SK-N-SH (cell line): ENCODE data around the gene C20orf96. TPM values are rescaled to one million over a fixed set of nuclear protein-coding genes. Genes with fewer than 3 reads are reported as not detected.

Experiments used
- CTCF ChIA-PET: fragments of 300-600, 350-600 bp; formaldehyde crosslinking; extraction: SDS; loops from one replicate; lab custom pipeline; 2021; lab: Yijun Ruan, JAX
- POLR2A ChIA-PET: fragments of 350-600 bp; sonication (Branson Sonifier 250); formaldehyde crosslinking; extraction: SDS; loops from one replicate; lab custom pipeline; 2020; ENCODE audit warnings: antibody characterized with exemption, inconsistent platforms; lab: Yijun Ruan, JAX
- DNase-seq: peaks from one replicate; pipeline ENCODE4 v3.0.0; 2012
- H2AFZ ChIP-seq: fragments of 200-600 bp; sonication (generic); 2 replicates; pipeline ENCODE4 v1.8.1; 2016; ENCODE audit warnings: antibody characterized with exemption, mild to moderate bottlenecking, low read depth
- H3F3A ChIP-seq: fragments of 200-600 bp; sonication (generic); replicated peaks from 2 replicates; pipeline ENCODE3; 2016; ENCODE audit warnings: antibody characterized with exemption, mild to moderate bottlenecking; ENCODE audit not compliant: insufficient read depth
- H3K27ac ChIP-seq, 2 experiments: fragments of 200-500 bp in 1 of 2; fragments of 200-600 bp in 1 of 2; sonication (Bioruptor generic) in 1 of 2; sonication (generic), shearing (Covaris generic) in 1 of 2; 2 replicates each; pipeline versions ENCODE4 v1.5.1 to v1.6.1; 2014 to 2016; ENCODE audit warnings: low read depth in 2 of 2, inconsistent platforms in 1 of 2, low read length in 1 of 2, mild to moderate bottlenecking in 1 of 2, mixed read lengths in 1 of 2
- H3K27me3 ChIP-seq: fragments of 200-600 bp; sonication (generic), shearing (Covaris generic); 2 replicates; pipeline ENCODE4 v1.6.1; 2016; ENCODE audit warnings: mixed run types; ENCODE audit not compliant: insufficient read depth
- H3K36me3 ChIP-seq, 2 experiments: fragments of 200-500 bp in 1 of 2; fragments of 200-600 bp in 1 of 2; sonication (Bioruptor generic) in 1 of 2; sonication (generic) in 1 of 2; replicated peaks in 1 of 2; 2 replicates each; pipeline versions ENCODE3 to v1.5.1; 2014 to 2016; ENCODE audit warnings: low read length in 1 of 2, mild to moderate bottlenecking in 1 of 2; ENCODE audit not compliant: insufficient read depth in 2 of 2, control insufficient read depth in 1 of 2
- H3K4me1 ChIP-seq, 2 experiments: fragments of 200-500 bp in 1 of 2; fragments of 200-600 bp in 1 of 2; sonication (Bioruptor generic) in 1 of 2; sonication (generic), shearing (Covaris generic) in 1 of 2; 2 replicates each; pipeline versions ENCODE4 v1.5.1 to v1.6.1; 2014 to 2016; ENCODE audit warnings: low read depth in 1 of 2, low read length in 1 of 2, mixed run types in 1 of 2; ENCODE audit not compliant: insufficient read depth in 2 of 2, control insufficient read depth in 1 of 2
- H3K4me2 ChIP-seq: fragments of 200-600 bp; sonication (generic), shearing (Covaris generic); 2 replicates; pipeline ENCODE4 v1.6.1; 2017; ENCODE audit warnings: mixed run types
- H3K4me3 ChIP-seq, 2 experiments: fragments of 200-500 bp in 1 of 2; fragments of 200-600 bp in 1 of 2; sonication (Bioruptor generic) in 1 of 2; sonication (generic), shearing (Covaris generic) in 1 of 2; 2 replicates each; pipeline versions ENCODE4 v1.5.1 to v1.8.1; 2014 to 2016; ENCODE audit warnings: low read depth in 2 of 2, inconsistent platforms in 1 of 2, low read length in 1 of 2, mild to moderate bottlenecking in 1 of 2, mixed read lengths in 1 of 2, moderate library complexity in 1 of 2
- H3K79me2 ChIP-seq: fragments of 200-600 bp; sonication (generic); 2 replicates; pipeline ENCODE4 v1.8.1; 2017; ENCODE audit warnings: mild to moderate bottlenecking; ENCODE audit not compliant: insufficient read depth
- H3K9ac ChIP-seq: fragments of 200-600 bp; sonication (generic); 2 replicates; pipeline ENCODE4 v1.6.1; 2017; ENCODE audit warnings: mixed run types
- H3K9me2 ChIP-seq: fragments of 200-600 bp; sonication (generic); 2 replicates; pipeline ENCODE4 v1.6.1; 2017; ENCODE audit warnings: mixed run types
- H3K9me3 ChIP-seq: fragments of 200-600 bp; sonication (generic); 2 replicates; pipeline ENCODE4 v1.6.1; 2017; ENCODE audit warnings: mixed run types, mild to moderate bottlenecking, moderate library complexity
- H4K20me1 ChIP-seq: fragments of 200-600 bp; sonication (generic); 2 replicates; pipeline ENCODE4 v1.6.1; 2017; ENCODE audit warnings: mild to moderate bottlenecking, mixed run types; ENCODE audit not compliant: insufficient read depth
- ELF1 ChIP-seq: IDR thresholded peaks from 2 replicates; pipeline ENCODE4 v1.4.0; 2012
- FOXM1 ChIP-seq: IDR thresholded peaks from 2 replicates; pipeline ENCODE4 v1.4.0; 2012; ENCODE audit warnings: low read depth, mild to moderate bottlenecking
- JUND ChIP-seq: IDR thresholded peaks from 2 replicates; pipeline ENCODE4 v1.4.0; 2012
- NFIC ChIP-seq: IDR thresholded peaks from 2 replicates; pipeline ENCODE4 v1.4.0; 2012; ENCODE audit warnings: borderline replicate concordance
- RAD21 ChIP-seq: IDR thresholded peaks from 2 replicates; pipeline ENCODE4 v1.6.1; 2012; ENCODE audit warnings: mild to moderate bottlenecking, low read length
- SIN3A ChIP-seq: IDR thresholded peaks from 2 replicates; pipeline ENCODE4 v1.6.1; 2012; ENCODE audit warnings: low read depth, mild to moderate bottlenecking, low read length, moderate library complexity, borderline replicate concordance
- SMC3 ChIP-seq: IDR thresholded peaks from 2 replicates; pipeline ENCODE4 v1.6.1; 2012; ENCODE audit warnings: low read depth, low read length, improper control_type of control experiment
- WGBS: methylation state at CpG from one replicate; pipeline ENCODE4 v1.1.6; 2017; ENCODE audit warnings: low lambda C conversion rate; 5-methylcytosine and 5-hydroxymethylcytosine counted together
- polyA plus RNA-seq, 3 experiments: library from polyadenylated mRNA; depleted of rRNA; stranded (reverse); fragments of >200 nt; gene quantifications; 2 replicates each; pipeline ENCODE4 v1.2.3, GENCODE V29; 2012
- TF ChIP-seq, protein P1 (sequence below): IDR thresholded peaks from 2 replicates; pipeline ENCODE4 v1.4.0; 2012; ENCODE audit warnings: low read depth, borderline replicate concordance
- TF ChIP-seq, protein P2 (sequence below): IDR thresholded peaks from 2 replicates; pipeline ENCODE4 v1.4.0; 2012; ENCODE audit warnings: low read depth, borderline replicate concordance
- TF ChIP-seq, protein P3 (sequence below): IDR thresholded peaks from 2 replicates; pipeline ENCODE4 v1.4.0; 2012; ENCODE audit warnings: low read depth
- TF ChIP-seq, protein P4 (sequence below): fragments of 200-600 bp; sonication (generic); IDR thresholded peaks from 2 replicates; pipeline ENCODE4 v1.6.1; 2017; ENCODE audit warnings: antibody characterized with exemption, mild to moderate bottlenecking, moderate library complexity

Gene C20orf96
- polyA plus RNA-seq, 1 of the 3 experiments (the other 2 are of a cell fraction), result 16.6 TPM

DNA sequence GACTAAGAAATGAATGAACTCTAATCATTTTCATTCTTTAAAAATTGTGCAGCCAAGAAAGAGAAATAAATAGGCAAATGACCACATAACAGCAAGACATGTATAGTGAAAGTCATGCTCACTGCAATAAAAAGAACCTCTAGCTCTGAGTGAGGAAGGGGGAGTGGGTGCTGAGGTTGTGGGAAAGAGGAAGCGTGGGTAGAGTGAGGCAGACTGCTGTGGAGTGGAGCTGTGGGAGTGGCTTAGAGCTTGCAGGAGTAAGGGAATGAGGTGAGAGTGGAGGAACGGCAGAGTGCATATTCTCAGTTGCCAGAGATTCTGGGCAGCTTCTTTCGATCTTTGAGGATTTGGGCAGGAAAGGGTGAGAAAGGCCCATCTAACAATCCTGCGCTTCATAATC, 53.1 kb downstream of the C20orf96 start:
- no peaks in the 10 kb centered on the region; a peak in 1 of 4 replicates for H3K4me1 ChIP-seq
- H3K9me3 ChIP-seq, result no peaks in the 10 kb centered on the region
- CTCF ChIA-PET, result interaction anchor here (1.9 to 3.7 kb wide), 2 partner anchors 11 to 28 kb away, joined by 6 to 16 read pairs; partner anchors contain the start of gene DEFB129
- TF ChIP-seq JUND, result no peak
- TF ChIP-seq SIN3A, result no peak
- TF ChIP-seq SMC3, result no peak
- TF ChIP-seq, protein P1, sequence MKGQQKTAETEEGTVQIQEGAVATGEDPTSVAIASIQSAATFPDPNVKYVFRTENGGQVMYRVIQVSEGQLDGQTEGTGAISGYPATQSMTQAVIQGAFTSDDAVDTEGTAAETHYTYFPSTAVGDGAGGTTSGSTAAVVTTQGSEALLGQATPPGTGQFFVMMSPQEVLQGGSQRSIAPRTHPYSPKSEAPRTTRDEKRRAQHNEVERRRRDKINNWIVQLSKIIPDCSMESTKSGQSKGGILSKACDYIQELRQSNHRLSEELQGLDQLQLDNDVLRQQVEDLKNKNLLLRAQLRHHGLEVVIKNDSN, result no peak
- TF ChIP-seq, protein P2, sequence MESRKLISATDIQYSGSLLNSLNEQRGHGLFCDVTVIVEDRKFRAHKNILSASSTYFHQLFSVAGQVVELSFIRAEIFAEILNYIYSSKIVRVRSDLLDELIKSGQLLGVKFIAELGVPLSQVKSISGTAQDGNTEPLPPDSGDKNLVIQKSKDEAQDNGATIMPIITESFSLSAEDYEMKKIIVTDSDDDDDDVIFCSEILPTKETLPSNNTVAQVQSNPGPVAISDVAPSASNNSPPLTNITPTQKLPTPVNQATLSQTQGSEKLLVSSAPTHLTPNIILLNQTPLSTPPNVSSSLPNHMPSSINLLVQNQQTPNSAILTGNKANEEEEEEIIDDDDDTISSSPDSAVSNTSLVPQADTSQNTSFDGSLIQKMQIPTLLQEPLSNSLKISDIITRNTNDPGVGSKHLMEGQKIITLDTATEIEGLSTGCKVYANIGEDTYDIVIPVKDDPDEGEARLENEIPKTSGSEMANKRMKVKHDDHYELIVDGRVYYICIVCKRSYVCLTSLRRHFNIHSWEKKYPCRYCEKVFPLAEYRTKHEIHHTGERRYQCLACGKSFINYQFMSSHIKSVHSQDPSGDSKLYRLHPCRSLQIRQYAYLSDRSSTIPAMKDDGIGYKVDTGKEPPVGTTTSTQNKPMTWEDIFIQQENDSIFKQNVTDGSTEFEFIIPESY, result no peak
- no peak for TF ChIP-seq ELF1
- TF ChIP-seq, protein P3, sequence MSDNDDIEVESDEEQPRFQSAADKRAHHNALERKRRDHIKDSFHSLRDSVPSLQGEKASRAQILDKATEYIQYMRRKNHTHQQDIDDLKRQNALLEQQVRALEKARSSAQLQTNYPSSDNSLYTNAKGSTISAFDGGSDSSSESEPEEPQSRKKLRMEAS, result no peak
- TF ChIP-seq FOXM1, result no peak
- no peaks in the 10 kb centered on the region for H3K9me2 ChIP-seq
- H3K4me2 ChIP-seq, result no peak overlapping the region
- no peak overlapping the region for H3K27ac ChIP-seq
- no peaks in the 10 kb centered on the region for H3K79me2 ChIP-seq
- no peaks in the 10 kb centered on the region for H4K20me1 ChIP-seq
- DNase-seq, result no peak
- no peaks in the 10 kb centered on the region for H3F3A ChIP-seq
- H3K36me3 ChIP-seq, result no peaks in the 10 kb centered on the region
- no peak overlapping the region for H3K4me3 ChIP-seq
- 63% methylated on average over 4 of the region's 4 CpGs for WGBS
- POLR2A ChIA-PET, result no interaction called here
- no peaks in the 10 kb centered on the region; the same call in 1 of the 2 replicates for H3K27me3 ChIP-seq
- H2AFZ ChIP-seq, result no peak overlapping the region
- H3K9ac ChIP-seq, result no peak overlapping the region

DNA sequence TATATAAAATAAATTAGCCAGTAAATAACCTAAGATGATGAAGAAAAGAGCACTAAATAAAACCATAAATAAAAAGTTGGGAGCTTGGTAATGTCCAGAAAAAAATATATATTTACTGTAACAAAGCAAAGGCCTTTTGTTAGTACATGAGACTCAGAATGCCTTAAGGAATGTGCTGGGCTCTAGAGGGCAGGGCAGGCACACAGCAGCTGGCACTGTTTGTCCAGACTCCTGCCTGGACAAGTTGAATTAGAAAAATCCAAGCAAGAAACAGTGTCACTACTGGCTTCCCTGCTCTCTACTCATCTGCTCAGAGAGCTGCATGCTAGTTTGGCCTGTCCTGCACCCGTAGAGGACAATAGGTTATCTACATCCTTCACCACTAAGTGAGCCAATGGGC, 54.7 kb downstream of the C20orf96 start:
- CTCF ChIA-PET, result interaction anchor here (0.6 to 3.7 kb wide), 7 partner anchors 8 to 95 kb away, joined by 3 to 16 read pairs (median 4); partner anchors contain the start of gene DEFB129
- no peaks in the 10 kb centered on the region for H4K20me1 ChIP-seq
- no peaks in the 10 kb centered on the region for H3K36me3 ChIP-seq
- no peak overlapping the region for H3K4me3 ChIP-seq
- H3K4me2 ChIP-seq, result no peak overlapping the region
- no peaks in the 10 kb centered on the region for H3K9me3 ChIP-seq
- 41% methylated on average over 1 of the region's 1 CpG for WGBS
- H3K79me2 ChIP-seq, result no peaks in the 10 kb centered on the region
- POLR2A ChIA-PET, result no interaction called here
- no peaks in the 10 kb centered on the region; a peak in 1 of 4 replicates for H3K4me1 ChIP-seq
- H3K9me2 ChIP-seq, result no peaks in the 10 kb centered on the region
- H3K9ac ChIP-seq, result no peak overlapping the region
- TF ChIP-seq RAD21 (peak; percentile 72), NFIC (no peak), SMC3 (peak; percentile 53)
- TF ChIP-seq, protein P4, sequence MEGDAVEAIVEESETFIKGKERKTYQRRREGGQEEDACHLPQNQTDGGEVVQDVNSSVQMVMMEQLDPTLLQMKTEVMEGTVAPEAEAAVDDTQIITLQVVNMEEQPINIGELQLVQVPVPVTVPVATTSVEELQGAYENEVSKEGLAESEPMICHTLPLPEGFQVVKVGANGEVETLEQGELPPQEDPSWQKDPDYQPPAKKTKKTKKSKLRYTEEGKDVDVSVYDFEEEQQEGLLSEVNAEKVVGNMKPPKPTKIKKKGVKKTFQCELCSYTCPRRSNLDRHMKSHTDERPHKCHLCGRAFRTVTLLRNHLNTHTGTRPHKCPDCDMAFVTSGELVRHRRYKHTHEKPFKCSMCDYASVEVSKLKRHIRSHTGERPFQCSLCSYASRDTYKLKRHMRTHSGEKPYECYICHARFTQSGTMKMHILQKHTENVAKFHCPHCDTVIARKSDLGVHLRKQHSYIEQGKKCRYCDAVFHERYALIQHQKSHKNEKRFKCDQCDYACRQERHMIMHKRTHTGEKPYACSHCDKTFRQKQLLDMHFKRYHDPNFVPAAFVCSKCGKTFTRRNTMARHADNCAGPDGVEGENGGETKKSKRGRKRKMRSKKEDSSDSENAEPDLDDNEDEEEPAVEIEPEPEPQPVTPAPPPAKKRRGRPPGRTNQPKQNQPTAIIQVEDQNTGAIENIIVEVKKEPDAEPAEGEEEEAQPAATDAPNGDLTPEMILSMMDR, result peak; percentile 38
- no peaks in the 10 kb centered on the region; the same call in 1 of the 2 replicates for H3K27me3 ChIP-seq
- no peak overlapping the region for H2AFZ ChIP-seq
- H3K27ac ChIP-seq, result no peak overlapping the region
- DNase-seq, result peak; percentile 17
- H3F3A ChIP-seq, result no peaks in the 10 kb centered on the region
